Uterus (tissue), 2 donors: ENCODE measurements around the gene PAX2.

ENCODE experiments used
- CTCF ChIP-seq, 4 experiments: fragments of 200-600 bp in 2 of 4; fragments of 450-650 bp in 2 of 4; sonication (generic) in 2 of 4; IDR thresholded peaks; one replicate each; pipeline ENCODE4 v1.5.1; 2016 to 2019; ENCODE audit warnings: antibody characterized with exemption in 4 of 4, mild to moderate bottlenecking in 2 of 4, moderate library complexity in 1 of 4
- POLR2A ChIP-seq, 2 donors: fragments of 450-650 bp; IDR thresholded peaks; one replicate each; pipeline ENCODE4 v1.6.1; 2016; ENCODE audit warnings: antibody characterized with exemption in 2 of 2, mild to moderate bottlenecking in 1 of 2, moderate library complexity in 1 of 2

- TF ChIP-seq CTCF (IDR thresholded peaks at IDR 0.05) (no peak), POLR2A (IDR thresholded peaks at IDR 0.05) (no peak)
Observed at GRCh38 chr10:100868382-100868781, 123.0 kb downstream of the PAX2 start.
